Mucosa of rectum (tissue), 2 donors: ENCODE results near the gene OR51I1.

Source experiments
- H3K27ac ChIP-seq, 2 donors: one replicate each; pipeline ENCODE4 v1.7.0; 2013; ENCODE audit warnings: inconsistent platforms in 2 of 2, low read depth in 2 of 2, low read length in 2 of 2
- H3K27me3 ChIP-seq, 2 donors: one replicate each; pipeline ENCODE4 v1.7.0; 2013; ENCODE audit warnings: low read length in 2 of 2; ENCODE audit not compliant: control insufficient read depth in 2 of 2, insufficient read depth in 2 of 2
- H3K36me3 ChIP-seq, 2 donors: one replicate each; pipeline ENCODE4 v1.7.0; 2013; ENCODE audit warnings: low read length in 2 of 2; ENCODE audit not compliant: control insufficient read depth in 2 of 2, insufficient read depth in 2 of 2
- H3K4me1 ChIP-seq, 2 donors: one replicate each; pipeline ENCODE4 v1.7.0; 2013; ENCODE audit warnings: low read length in 2 of 2, mild to moderate bottlenecking in 1 of 2; ENCODE audit not compliant: control insufficient read depth in 2 of 2, insufficient read depth in 2 of 2
- H3K4me3 ChIP-seq, 2 donors: one replicate each; pipeline ENCODE4 v1.7.0; 2013; ENCODE audit warnings: low read length in 2 of 2
- H3K9ac ChIP-seq, 2 donors: one replicate each; pipeline ENCODE4 v1.7.0; 2013; ENCODE audit warnings: low read length in 2 of 2, low read depth in 1 of 2, mild to moderate bottlenecking in 1 of 2
- H3K9me3 ChIP-seq, 2 donors: one replicate each; pipeline ENCODE4 v1.7.0; 2013; ENCODE audit warnings: low read length in 2 of 2; ENCODE audit not compliant: control insufficient read depth in 2 of 2
- donor health status: healthy.
- donor health status: Normal muscosa, but diverticular disease.

OR51I1 gene

GRCh38 chr11:5441414-5441813 is at the start of gene OR51I1:
TSS of gene OR51I1 (minus strand) at chr11:5441514. CDS start at chr11:5441514, 0 bp downstream.
- Histone ChIP-seq H3K27ac (no peak within 1 kb of the TSS), H3K27me3 (no peaks in the 10 kb centered on the region), H3K36me3 (no peaks in the 10 kb centered on the region), H3K4me3 (no peak within 1 kb of the TSS), H3K9me3 (no peaks in the 10 kb centered on the region), H3K4me1 (no peaks in the 10 kb centered on the region), H3K9ac (no peak within 1 kb of the TSS)

GRCh38 chr11:5489576-5490357 is 48.5 kb upstream of the OR51I1 start:
- Histone ChIP-seq H3K4me1 (no peaks in the 10 kb centered on the region), H3K9ac (no peak overlapping the region), H3K27ac (no peak overlapping the region), H3K9me3 (no peaks in the 10 kb centered on the region), H3K36me3 (no peaks in the 10 kb centered on the region), H3K4me3 (no peak overlapping the region), H3K27me3 (no peaks in the 10 kb centered on the region)

- Histone ChIP-seq H3K9ac (no peak overlapping the region), H3K4me3 (no peak overlapping the region), H3K4me1 (no peaks in the 10 kb centered on the region), H3K36me3 (no peaks in the 10 kb centered on the region), H3K27ac (no peak overlapping the region), H3K27me3 (no peaks in the 10 kb centered on the region), H3K9me3 (no peaks in the 10 kb centered on the region)
Observed at GRCh38 chr11:5488798-5489399, 47.6 kb upstream of the OR51I1 start.

- Histone ChIP-seq H3K4me3 (no peak within 1 kb of the TSS), H3K27ac (no peak within 1 kb of the TSS), H3K27me3 (no peaks in the 10 kb centered on the region), H3K9me3 (no peaks in the 10 kb centered on the region), H3K36me3 (no peaks in the 10 kb centered on the region), H3K9ac (no peak within 1 kb of the TSS), H3K4me1 (no peaks in the 10 kb centered on the region)
Observed at GRCh38 chr11:5488385-5488784, 47.1 kb upstream of the OR51I1 start, which contains the start of gene OR52D1. TSS of gene OR52D1 (plus strand) at chr11:5488685. CDS start at chr11:5488707, 22 bp downstream.

- H3K27ac ChIP-seq, result no peak overlapping the region
- no peaks in the 10 kb centered on the region for H3K27me3 ChIP-seq
Observed at GRCh38 chr11:5486421-5486820, 45.1 kb upstream of the OR51I1 start.

GRCh38 chr11:5486003-5486402 is 44.7 kb upstream of the OR51I1 start:
- H3K4me1 ChIP-seq, result no peaks in the 10 kb centered on the region
- no peaks in the 10 kb centered on the region for H3K9me3 ChIP-seq
- no peak overlapping the region for H3K9ac ChIP-seq
- H3K36me3 ChIP-seq, result no peaks in the 10 kb centered on the region
- H3K4me3 ChIP-seq, result no peak overlapping the region
- no peak overlapping the region for H3K27ac ChIP-seq
- H3K27me3 ChIP-seq, result no peaks in the 10 kb centered on the region

More at GRCh38 chr11:5486421-5486820, 45.1 kb upstream of the OR51I1 start:
- H3K4me1 ChIP-seq, result no peaks in the 10 kb centered on the region
- H3K9me3 ChIP-seq, result no peaks in the 10 kb centered on the region
- H3K36me3 ChIP-seq, result no peaks in the 10 kb centered on the region
- H3K4me3 ChIP-seq, result no peak overlapping the region
- H3K9ac ChIP-seq, result no peak overlapping the region

- H3K27me3 ChIP-seq, result no peaks in the 10 kb centered on the region
Observed at GRCh38 chr11:5476186-5476819, 35.0 kb upstream of the OR51I1 start.

GRCh38 chr11:5473921-5474320 is 32.6 kb upstream of the OR51I1 start:
- Histone ChIP-seq H3K9ac (no peak overlapping the region), H3K27ac (no peak overlapping the region), H3K4me1 (no peaks in the 10 kb centered on the region), H3K4me3 (no peak overlapping the region), H3K9me3 (no peaks in the 10 kb centered on the region), H3K36me3 (no peaks in the 10 kb centered on the region), H3K27me3 (no peaks in the 10 kb centered on the region)

More at GRCh38 chr11:5476186-5476819, 35.0 kb upstream of the OR51I1 start:
- Histone ChIP-seq H3K4me3 (no peak overlapping the region), H3K9ac (no peak overlapping the region), H3K27ac (no peak overlapping the region), H3K4me1 (no peaks in the 10 kb centered on the region), H3K9me3 (no peaks in the 10 kb centered on the region), H3K36me3 (no peaks in the 10 kb centered on the region)

- Histone ChIP-seq H3K9me3 (no peaks in the 10 kb centered on the region), H3K36me3 (no peaks in the 10 kb centered on the region), H3K4me1 (no peaks in the 10 kb centered on the region), H3K27ac (no peak overlapping the region), H3K9ac (no peak overlapping the region), H3K27me3 (no peaks in the 10 kb centered on the region), H3K4me3 (no peak overlapping the region)
Observed at GRCh38 chr11:5467527-5467926, 26.2 kb upstream of the OR51I1 start.

- no peak overlapping the region for H3K27ac ChIP-seq
- H3K36me3 ChIP-seq, result no peaks in the 10 kb centered on the region
- H3K9me3 ChIP-seq, result no peaks in the 10 kb centered on the region
- H3K9ac ChIP-seq, result no peak overlapping the region
- no peak overlapping the region for H3K4me3 ChIP-seq
- no peaks in the 10 kb centered on the region for H3K27me3 ChIP-seq
- H3K4me1 ChIP-seq, result no peaks in the 10 kb centered on the region
Observed at GRCh38 chr11:5460983-5461621, 19.8 kb upstream of the OR51I1 start.
